ENCODE results near the gene CABLES2.

- TF ChIP-seq POLR2A (IDR thresholded peaks at IDR 0.05): no peak
- TF ChIP-seq CTCF (IDR thresholded peaks at IDR 0.05): no peak
These were observed 48.8 kb upstream of the CABLES2 start for GRCh38 chr20:62455929-62456328.
